GM21367 (cell line): ENCODE data around the gene FASTK.
"Not testable (repeated sequence)": the region's sequence is repeated elsewhere in the genome, so short reads cannot be mapped to it uniquely, and the experiment has no call there.

Experiments
- ATAC-seq: cut with Tn5 transposase; IDR thresholded peaks from one replicate; pipeline ENCODE4 v1.9.1; 2021; ENCODE audit not compliant: unreplicated experiment

FASTK gene

GRCh38 chr7:151053751-151054150 is 26.9 kb downstream of the FASTK start:
- ATAC-seq = no peak

GRCh38 chr7:151053096-151053495 is 27.5 kb downstream of the FASTK start:
- ATAC-seq = no peak

- no peak for ATAC-seq
These were observed 29.5 kb downstream of the FASTK start for GRCh38 chr7:151051108-151051507.

GRCh38 chr7:151048911-151049463 is 31.6 kb downstream of the FASTK start:
- no peak for ATAC-seq

GRCh38 chr7:151047976-151048815 is 32.4 kb downstream of the FASTK start, which contains the start of gene ASIC3:
ASIC3 (plus strand) TSS chr7:151048531; CDS start chr7:151048886, 355 bp downstream.
- ATAC-seq = no peak

- no peak for ATAC-seq
These were observed 33.7 kb downstream of the FASTK start for GRCh38 chr7:151046603-151047573.

GRCh38 chr7:151045967-151046366 is 34.6 kb downstream of the FASTK start:
- no peak for ATAC-seq

- no peak for ATAC-seq
These were observed 35.3 kb downstream of the FASTK start for GRCh38 chr7:151045262-151045661.

- no peak for ATAC-seq
These were observed 36.6 kb downstream of the FASTK start for GRCh38 chr7:151043959-151044358.

- not testable (repeated sequence) for ATAC-seq
These were observed 37.2 kb downstream of the FASTK start for GRCh38 chr7:151043449-151043848.

- no peak for ATAC-seq
These were observed 39.8 kb downstream of the FASTK start for GRCh38 chr7:151040616-151041375.

- no peak for ATAC-seq
These were observed 40.6 kb downstream of the FASTK start for GRCh38 chr7:151039850-151040548.

- no peak for ATAC-seq
These were observed 41.4 kb downstream of the FASTK start for GRCh38 chr7:151038951-151039849.

- no peak for ATAC-seq
These were observed 44.7 kb downstream of the FASTK start for GRCh38 chr7:151035902-151036301.

GRCh38 chr7:151035026-151035717 is 45.4 kb downstream of the FASTK start:
- no peak for ATAC-seq

- ATAC-seq = no peak
These were observed 46.1 kb downstream of the FASTK start for GRCh38 chr7:151034312-151035025.

- no peak for ATAC-seq
These were observed 46.8 kb downstream of the FASTK start for GRCh38 chr7:151033864-151034249.
